MM.1S (cell line): ENCODE data around the gene CYREN.

Experiments
- EZH2 ChIP-seq: fragments of 300-600 bp; sonication (generic); optimal IDR thresholded peaks from 2 replicates; pipeline ENCODE3; 2017; ENCODE audit warnings: low read depth, mild to moderate bottlenecking, antibody characterized with exemption, low read length, mixed read lengths
- TF ChIP-seq, protein P1 (sequence below): fragments of 300-600 bp; sonication (generic); IDR thresholded peaks from 2 replicates; pipeline ENCODE4 v1.5.1; 2016; ENCODE audit warnings: antibody characterized with exemption, low read length, mixed read lengths

DNA sequence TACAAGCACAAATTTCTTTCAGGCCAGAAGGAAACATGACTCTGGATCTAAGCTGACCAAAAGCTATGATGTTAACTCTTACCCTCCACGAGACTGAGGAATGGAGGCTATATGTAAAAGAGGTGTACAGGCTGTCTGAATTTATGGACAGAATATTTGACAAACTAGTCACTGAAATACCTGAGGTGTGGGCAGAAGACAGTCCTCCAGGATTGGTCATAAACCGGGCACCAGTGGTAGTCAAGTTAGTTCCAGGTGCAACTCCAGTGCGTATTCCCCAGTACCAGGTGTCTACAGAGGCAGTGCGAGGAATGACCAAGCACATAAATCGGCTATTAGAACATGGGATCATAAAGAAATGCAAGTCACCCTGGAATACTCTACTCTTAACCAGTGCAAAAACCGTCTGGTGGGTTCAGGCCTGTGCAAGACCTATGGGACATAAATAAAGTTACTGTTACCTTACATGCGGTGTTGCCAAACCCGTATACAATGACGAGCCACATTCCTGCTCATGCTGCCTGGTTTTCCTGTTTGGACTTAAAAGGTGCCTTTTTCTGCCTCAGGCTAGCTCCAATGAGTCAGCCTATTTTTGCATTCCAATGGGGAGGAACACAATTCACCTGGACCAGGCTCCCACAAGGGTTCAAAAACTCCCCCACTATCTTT lies 6.7 kb upstream of the CYREN start:
- TF ChIP-seq, protein P1, sequence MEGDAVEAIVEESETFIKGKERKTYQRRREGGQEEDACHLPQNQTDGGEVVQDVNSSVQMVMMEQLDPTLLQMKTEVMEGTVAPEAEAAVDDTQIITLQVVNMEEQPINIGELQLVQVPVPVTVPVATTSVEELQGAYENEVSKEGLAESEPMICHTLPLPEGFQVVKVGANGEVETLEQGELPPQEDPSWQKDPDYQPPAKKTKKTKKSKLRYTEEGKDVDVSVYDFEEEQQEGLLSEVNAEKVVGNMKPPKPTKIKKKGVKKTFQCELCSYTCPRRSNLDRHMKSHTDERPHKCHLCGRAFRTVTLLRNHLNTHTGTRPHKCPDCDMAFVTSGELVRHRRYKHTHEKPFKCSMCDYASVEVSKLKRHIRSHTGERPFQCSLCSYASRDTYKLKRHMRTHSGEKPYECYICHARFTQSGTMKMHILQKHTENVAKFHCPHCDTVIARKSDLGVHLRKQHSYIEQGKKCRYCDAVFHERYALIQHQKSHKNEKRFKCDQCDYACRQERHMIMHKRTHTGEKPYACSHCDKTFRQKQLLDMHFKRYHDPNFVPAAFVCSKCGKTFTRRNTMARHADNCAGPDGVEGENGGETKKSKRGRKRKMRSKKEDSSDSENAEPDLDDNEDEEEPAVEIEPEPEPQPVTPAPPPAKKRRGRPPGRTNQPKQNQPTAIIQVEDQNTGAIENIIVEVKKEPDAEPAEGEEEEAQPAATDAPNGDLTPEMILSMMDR: no peak
- no peak for TF ChIP-seq EZH2
